CD4-positive, CD25-positive, alpha-beta regulatory T cell (primary cell): ENCODE results near the gene DAP3. TPM values are rescaled to one million over a fixed set of nuclear protein-coding genes. Genes with fewer than 3 reads are reported as not detected.
A peak's percentile ranks its signal among the peaks of the same experiment; 100 is the strongest.
"Not testable (repeated sequence)": the region's sequence is repeated elsewhere in the genome, so short reads cannot be mapped to it uniquely, and the experiment has no call there.

Source experiments
- ATAC-seq, 2 donors: fragments of 150-1000 bp; cut with Tn5 transposase; one replicate each; pipeline ENCODE4 v1.10.0; 2021; ENCODE audit warnings: low read depth in 2 of 2, moderate number of reproducible peaks in 2 of 2, moderate library complexity in 1 of 2
- DNase-seq, 3 donors: peaks; one replicate each; pipeline versions ENCODE4 v3.0.0 to v3.0.0-alpha.2; 2012 to 2022; ENCODE audit warnings: mixed read lengths in 1 of 3
- H3K27ac ChIP-seq: one replicate; pipeline ENCODE4 v1.7.0; 2013; ENCODE audit warnings: mild to moderate bottlenecking, low read length; ENCODE audit not compliant: insufficient read depth, poor library complexity, severe bottlenecking
- H3K27me3 ChIP-seq: one replicate; pipeline ENCODE4 v1.7.0; 2013; ENCODE audit warnings: low read length; ENCODE audit not compliant: control insufficient read depth, insufficient read depth
- H3K36me3 ChIP-seq: one replicate; pipeline ENCODE4 v1.7.0; 2013; ENCODE audit warnings: mild to moderate bottlenecking, low read length, moderate library complexity; ENCODE audit not compliant: control insufficient read depth, insufficient read depth
- H3K4me1 ChIP-seq: 2 replicates; pipeline ENCODE4 v1.7.0; 2013; ENCODE audit warnings: mild to moderate bottlenecking, low read length; ENCODE audit not compliant: insufficient read depth, control insufficient read depth, poor library complexity, severe bottlenecking
- H3K4me3 ChIP-seq: one replicate; pipeline ENCODE4 v1.7.0; 2013; ENCODE audit warnings: low read depth, mild to moderate bottlenecking, low read length, moderate library complexity
- H3K9me3 ChIP-seq, 2 experiments: 1 replicate in 1 of 2; 2 replicates in 1 of 2; pipeline ENCODE4 v1.7.0; 2013; ENCODE audit warnings: low read length in 2 of 2, mild to moderate bottlenecking in 1 of 2, moderate library complexity in 1 of 2; ENCODE audit not compliant: control insufficient read depth in 2 of 2
- H3K27ac Mint-ChIP-seq, 3 donors: one replicate each; pipeline ENCODE4 v1.8.0; 2020 to 2022; ENCODE audit warnings: mild to moderate bottlenecking in 3 of 3, mixed read lengths in 3 of 3, moderate library complexity in 2 of 3
- H3K27me3 Mint-ChIP-seq: one replicate; pipeline ENCODE4 v1.8.0; 2022; ENCODE audit warnings: mild to moderate bottlenecking, mixed read lengths
- H3K36me3 Mint-ChIP-seq: one replicate; pipeline ENCODE4 v1.8.0; 2020; ENCODE audit warnings: mixed read lengths
- H3K4me1 Mint-ChIP-seq, 4 donors: one replicate each; pipeline ENCODE4 v1.8.0; 2020 to 2022; ENCODE audit warnings: mixed read lengths in 4 of 4, mild to moderate bottlenecking in 1 of 4
- H3K4me3 Mint-ChIP-seq, 4 donors: one replicate each; pipeline ENCODE4 v1.8.0; 2020 to 2022; ENCODE audit warnings: mild to moderate bottlenecking in 4 of 4, mixed read lengths in 4 of 4, moderate library complexity in 3 of 4
- H3K9me3 Mint-ChIP-seq, 7 donors: one replicate each; pipeline ENCODE4 v1.8.0; 2020 to 2022; ENCODE audit warnings: mixed read lengths in 7 of 7, mild to moderate bottlenecking in 3 of 7, moderate library complexity in 2 of 7
- polyA plus RNA-seq, 4 donors: library from polyadenylated mRNA; unstranded; fragments of 300-500 nt; fragmentation: Illumina TruSeq; gene quantifications; one replicate each; pipeline ENCODE4 v1.2.3, GENCODE V29; 2021
- total RNA-seq: library from RNA; stranded (reverse); gene quantifications from one replicate; pipeline ENCODE4 v1.2.3, GENCODE V29; 2022

The DAP3 gene
- total and polyA plus RNA-seq, 5 donors from 2014 or later: 117 to 133 (median 122) TPM

GRCh38 chr1:155747586-155747985, 58.7 kb downstream of the DAP3 start:
- not testable (repeated sequence) for H3K9me3 ChIP-seq, H3K36me3 ChIP-seq, ATAC-seq, H3K27ac ChIP-seq, H3K4me1 ChIP-seq, H3K4me3 ChIP-seq, H3K27me3 ChIP-seq, DNase-seq, H3K36me3 Mint-ChIP-seq, H3K27me3 Mint-ChIP-seq, H3K9me3 Mint-ChIP-seq
- Mint-ChIP-seq H3K4me1 (peaks cover 4 to 11% (median 8%) of the 10 kb centered on the region in 4 donors), H3K4me3 (peak overlapping the region; percentile 11 to 69 (median 56)), H3K27ac (peak overlapping the region; percentile 9 to 42 (median 26))

GRCh38 chr1:155748141-155748540, 59.2 kb downstream of the DAP3 start:
- not testable (repeated sequence) for DNase-seq, H3K9me3 Mint-ChIP-seq, ATAC-seq, H3K4me3 ChIP-seq, H3K27ac ChIP-seq, H3K4me1 ChIP-seq, H3K27me3 ChIP-seq, H3K27me3 Mint-ChIP-seq, H3K9me3 ChIP-seq, H3K36me3 Mint-ChIP-seq
- peaks cover 12% of the 10 kb centered on the region for H3K36me3 ChIP-seq
- Mint-ChIP-seq H3K4me1 (peaks cover 4 to 11% (median 8%) of the 10 kb centered on the region in 4 donors), H3K27ac (peak overlapping the region; percentile 26 to 71 (median 42)), H3K4me3 (peak overlapping the region; percentile 30 to 69 (median 56))

GRCh38 chr1:155759017-155759416, 70.1 kb downstream of the DAP3 start:
- H3K27me3 Mint-ChIP-seq, H3K4me3 Mint-ChIP-seq, H3K27me3 ChIP-seq, ATAC-seq, H3K9me3 ChIP-seq, H3K27ac ChIP-seq, H3K4me1 ChIP-seq, DNase-seq, H3K27ac Mint-ChIP-seq, H3K9me3 Mint-ChIP-seq, H3K4me3 ChIP-seq, H3K4me1 Mint-ChIP-seq: not testable (repeated sequence)
- peaks cover 53% of the 10 kb centered on the region for H3K36me3 Mint-ChIP-seq
- peaks cover 72% of the 10 kb centered on the region for H3K36me3 ChIP-seq

- Histone ChIP-seq H3K27me3 (no peaks in the 10 kb centered on the region), H3K27ac (no peak overlapping the region), H3K4me1 (no peaks in the 10 kb centered on the region), H3K36me3 (peaks cover 75% of the 10 kb centered on the region), H3K4me3 (no peak overlapping the region), H3K9me3 (no peaks in the 10 kb centered on the region)
- Mint-ChIP-seq H3K4me3 (no peak overlapping the region), H3K9me3 (no peaks in the 10 kb centered on the region), H3K36me3 (peaks cover 56% of the 10 kb centered on the region), H3K27me3 (no peaks in the 10 kb centered on the region), H3K4me1 (peaks cover 0 to 5% (median 2%) of the 10 kb centered on the region in 4 donors), H3K27ac (peak overlapping the region in 2 of 3 donors; percentile 8 to 47)
- no peak for DNase-seq
- ATAC-seq: no peak
Observed at GRCh38 chr1:155759966-155760630, 71.2 kb downstream of the DAP3 start.

GRCh38 chr1:155760751-155761475, 72.0 kb downstream of the DAP3 start:
- Mint-ChIP-seq H3K9me3 (no peaks in the 10 kb centered on the region), H3K27ac (peak overlapping the region in 1 of 3 donors; percentile 47), H3K27me3 (no peaks in the 10 kb centered on the region), H3K4me3 (no peak overlapping the region), H3K4me1 (peaks cover 0 to 5% (median 2%) of the 10 kb centered on the region in 4 donors), H3K36me3 (peaks cover 57% of the 10 kb centered on the region)
- Histone ChIP-seq H3K27ac (no peak overlapping the region), H3K36me3 (peaks cover 75% of the 10 kb centered on the region), H3K4me3 (no peak overlapping the region), H3K27me3 (no peaks in the 10 kb centered on the region), H3K9me3 (no peaks in the 10 kb centered on the region), H3K4me1 (no peaks in the 10 kb centered on the region)
- ATAC-seq (no peak), DNase-seq (no peak)

- no peak for ATAC-seq
- Histone ChIP-seq H3K36me3 (peaks cover 74% of the 10 kb centered on the region), H3K4me3 (no peak overlapping the region), H3K9me3 (no peaks in the 10 kb centered on the region), H3K27ac (no peak overlapping the region), H3K27me3 (no peaks in the 10 kb centered on the region), H3K4me1 (no peaks in the 10 kb centered on the region)
- H3K27me3 Mint-ChIP-seq: no peaks in the 10 kb centered on the region
- H3K4me1 Mint-ChIP-seq: peaks cover 0 to 5% (median 2%) of the 10 kb centered on the region in 4 donors
- no peaks in the 10 kb centered on the region for H3K9me3 Mint-ChIP-seq
- DNase-seq: no peak
- H3K27ac Mint-ChIP-seq: peak overlapping the region in 1 of 3 donors; percentile 60
- no peak overlapping the region for H3K4me3 Mint-ChIP-seq
- peaks cover 58% of the 10 kb centered on the region for H3K36me3 Mint-ChIP-seq
Observed at GRCh38 chr1:155761736-155762405, 73.0 kb downstream of the DAP3 start.

- H3K4me3 Mint-ChIP-seq, ATAC-seq, DNase-seq, H3K27me3 Mint-ChIP-seq, H3K27me3 ChIP-seq, H3K4me1 Mint-ChIP-seq, H3K9me3 Mint-ChIP-seq, H3K4me3 ChIP-seq, H3K4me1 ChIP-seq, H3K27ac ChIP-seq, H3K9me3 ChIP-seq: not testable (repeated sequence)
- H3K36me3 ChIP-seq: peaks cover 77% of the 10 kb centered on the region
- peak overlapping the region in 1 of 3 donors; percentile 84 for H3K27ac Mint-ChIP-seq
- H3K36me3 Mint-ChIP-seq: peaks cover 51% of the 10 kb centered on the region
Observed at GRCh38 chr1:155763090-155763815, 74.4 kb downstream of the DAP3 start.
